ENCODE results near the gene TAF9.

DNA sequence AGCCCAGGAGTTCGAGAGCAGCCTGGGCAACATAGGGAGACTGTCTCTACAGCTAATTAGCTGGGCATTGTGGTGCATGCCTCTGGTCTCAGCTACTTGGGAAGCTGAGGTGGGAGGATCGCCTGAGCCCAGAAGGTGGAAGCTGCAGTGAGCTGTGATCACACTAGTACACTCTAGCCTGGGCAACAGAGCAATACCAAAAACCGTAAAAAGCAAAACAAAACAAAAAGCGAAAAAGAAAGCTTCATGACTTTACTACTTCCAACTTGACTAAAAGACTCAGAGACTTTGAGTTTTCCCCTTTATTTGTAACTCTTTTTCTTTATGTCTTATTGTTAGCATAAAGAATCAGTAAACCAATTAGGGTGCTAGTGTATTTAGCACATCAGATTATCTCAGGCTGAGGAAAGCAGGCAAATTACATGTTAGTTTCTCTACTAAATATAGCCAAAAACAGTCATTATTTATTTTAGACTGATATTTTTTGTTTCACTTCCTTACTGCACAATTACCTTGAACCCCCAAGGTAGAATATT, 5.7 kb upstream of the TAF9 start:
- TF ChIP-seq, protein P1, sequence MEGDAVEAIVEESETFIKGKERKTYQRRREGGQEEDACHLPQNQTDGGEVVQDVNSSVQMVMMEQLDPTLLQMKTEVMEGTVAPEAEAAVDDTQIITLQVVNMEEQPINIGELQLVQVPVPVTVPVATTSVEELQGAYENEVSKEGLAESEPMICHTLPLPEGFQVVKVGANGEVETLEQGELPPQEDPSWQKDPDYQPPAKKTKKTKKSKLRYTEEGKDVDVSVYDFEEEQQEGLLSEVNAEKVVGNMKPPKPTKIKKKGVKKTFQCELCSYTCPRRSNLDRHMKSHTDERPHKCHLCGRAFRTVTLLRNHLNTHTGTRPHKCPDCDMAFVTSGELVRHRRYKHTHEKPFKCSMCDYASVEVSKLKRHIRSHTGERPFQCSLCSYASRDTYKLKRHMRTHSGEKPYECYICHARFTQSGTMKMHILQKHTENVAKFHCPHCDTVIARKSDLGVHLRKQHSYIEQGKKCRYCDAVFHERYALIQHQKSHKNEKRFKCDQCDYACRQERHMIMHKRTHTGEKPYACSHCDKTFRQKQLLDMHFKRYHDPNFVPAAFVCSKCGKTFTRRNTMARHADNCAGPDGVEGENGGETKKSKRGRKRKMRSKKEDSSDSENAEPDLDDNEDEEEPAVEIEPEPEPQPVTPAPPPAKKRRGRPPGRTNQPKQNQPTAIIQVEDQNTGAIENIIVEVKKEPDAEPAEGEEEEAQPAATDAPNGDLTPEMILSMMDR (IDR thresholded peaks at IDR 0.05) = no peak
- TF ChIP-seq EZH2phosphoT487 (IDR thresholded peaks at IDR 0.05) = no peak
